ENCODE data around the gene PKDCC. TPM values are rescaled to one million over a fixed set of nuclear protein-coding genes. Genes with fewer than 3 reads are reported as not detected.

PKDCC gene
- total RNA-seq, 1 donor from 2014 or later = not detected

GRCh38 chr2:42092084-42092996 lies 44.5 kb downstream of the PKDCC start:
- Mint-ChIP-seq H3K27me3 (no peaks in the 10 kb centered on the region), H3K36me3 (ENCODE audit: low read depth) (no peaks in the 10 kb centered on the region), H3K27ac (no peak overlapping the region), H3K9me3 (no peaks in the 10 kb centered on the region), H3K4me1 (peaks cover 15% of the 10 kb centered on the region), H3K4me3 (no peak overlapping the region)
- ATAC-seq (ENCODE audit: low read depth) (no peak), DNase-seq (no peak)
- intact Hi-C loops (cut with micrococcal nuclease) = loop anchor here (10.0 kb wide), 1 partner anchor 572 kb away; no protein-coding TSS in a partner anchor
- TF ChIP-seq, protein P1, sequence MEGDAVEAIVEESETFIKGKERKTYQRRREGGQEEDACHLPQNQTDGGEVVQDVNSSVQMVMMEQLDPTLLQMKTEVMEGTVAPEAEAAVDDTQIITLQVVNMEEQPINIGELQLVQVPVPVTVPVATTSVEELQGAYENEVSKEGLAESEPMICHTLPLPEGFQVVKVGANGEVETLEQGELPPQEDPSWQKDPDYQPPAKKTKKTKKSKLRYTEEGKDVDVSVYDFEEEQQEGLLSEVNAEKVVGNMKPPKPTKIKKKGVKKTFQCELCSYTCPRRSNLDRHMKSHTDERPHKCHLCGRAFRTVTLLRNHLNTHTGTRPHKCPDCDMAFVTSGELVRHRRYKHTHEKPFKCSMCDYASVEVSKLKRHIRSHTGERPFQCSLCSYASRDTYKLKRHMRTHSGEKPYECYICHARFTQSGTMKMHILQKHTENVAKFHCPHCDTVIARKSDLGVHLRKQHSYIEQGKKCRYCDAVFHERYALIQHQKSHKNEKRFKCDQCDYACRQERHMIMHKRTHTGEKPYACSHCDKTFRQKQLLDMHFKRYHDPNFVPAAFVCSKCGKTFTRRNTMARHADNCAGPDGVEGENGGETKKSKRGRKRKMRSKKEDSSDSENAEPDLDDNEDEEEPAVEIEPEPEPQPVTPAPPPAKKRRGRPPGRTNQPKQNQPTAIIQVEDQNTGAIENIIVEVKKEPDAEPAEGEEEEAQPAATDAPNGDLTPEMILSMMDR (IDR thresholded peaks at IDR 0.05) = no peak
- ChIA-PET POLR2A (interaction anchor here (0.8 kb wide), 1 partner anchor 10 kb away, joined by 3 read pairs; no protein-coding TSS in a partner anchor), CTCF (interaction anchor here (1.0 to 12.3 kb wide), 7 partner anchors 104 to 239 kb away, joined by 3 to 312 read pairs (median 4); no protein-coding TSS in a partner anchor)

DNA sequence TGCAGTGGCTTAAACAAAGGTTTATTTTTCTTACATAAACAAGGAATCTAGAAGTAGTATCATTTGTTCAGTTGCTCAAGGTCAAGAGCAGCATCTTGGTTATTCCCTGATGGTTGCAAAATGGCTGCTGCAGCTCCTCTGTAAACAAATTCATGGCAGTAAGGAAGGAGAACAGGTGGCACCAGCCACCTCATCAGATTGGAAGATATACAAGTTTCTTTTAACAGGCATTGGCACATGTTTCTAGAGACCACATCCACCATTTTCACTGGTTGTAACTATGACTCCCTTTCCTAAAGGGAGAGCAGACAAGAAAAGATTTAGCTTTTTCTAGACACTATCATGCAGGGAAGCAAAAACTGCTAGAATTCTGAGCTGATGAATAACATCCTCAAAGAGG lies 46.3 kb downstream of the PKDCC start:
- Mint-ChIP-seq H3K27me3 (no peaks in the 10 kb centered on the region), H3K36me3 (ENCODE audit: low read depth) (no peaks in the 10 kb centered on the region), H3K4me1 (peaks cover 33% of the 10 kb centered on the region), H3K4me3 (no peak overlapping the region), H3K9me3 (no peaks in the 10 kb centered on the region), H3K27ac (no peak overlapping the region)
- DNase-seq (no peak), ATAC-seq (ENCODE audit: low read depth) (no peak)
- ChIA-PET CTCF (interaction anchor here (0.7 to 5.8 kb wide), 12 partner anchors 8 to 235 kb away, joined by 3 to 104 read pairs (median 7); no protein-coding TSS in a partner anchor), POLR2A (no interaction called here)
- TF ChIP-seq, protein P1 (IDR thresholded peaks at IDR 0.05) = no peak
- intact Hi-C loops (cut with micrococcal nuclease) = loop anchor here (10.0 kb wide), 1 partner anchor 571 kb away; no protein-coding TSS in a partner anchor

GRCh38 chr2:42095923-42096408 lies 48.1 kb downstream of the PKDCC start:
- Mint-ChIP-seq H3K9me3 (no peaks in the 10 kb centered on the region), H3K27me3 (no peaks in the 10 kb centered on the region), H3K36me3 (ENCODE audit: low read depth) (no peaks in the 10 kb centered on the region), H3K27ac (no peak overlapping the region), H3K4me1 (peaks cover 49% of the 10 kb centered on the region), H3K4me3 (no peak overlapping the region)
- POLR2A ChIA-PET = interaction anchor here (1.0 kb wide), 1 partner anchor 98 kb away, joined by 3 read pairs; no protein-coding TSS in a partner anchor
- DNase-seq (peak; percentile 45), ATAC-seq (ENCODE audit: low read depth) (peak; percentile 30)
- intact Hi-C loops (cut with micrococcal nuclease) = loop anchor here (1.0 to 10.0 kb wide), 5 partner anchors 100 to 569 kb away; partner anchors contain the start of gene KCNG3
- CTCF ChIA-PET = interaction anchor here (0.8 to 5.8 kb wide), 31 partner anchors 10 to 233 kb away, joined by 3 to 104 read pairs (median 6); no protein-coding TSS in a partner anchor
- TF ChIP-seq, protein P1 (IDR thresholded peaks at IDR 0.05) = peak; percentile 31

DNA sequence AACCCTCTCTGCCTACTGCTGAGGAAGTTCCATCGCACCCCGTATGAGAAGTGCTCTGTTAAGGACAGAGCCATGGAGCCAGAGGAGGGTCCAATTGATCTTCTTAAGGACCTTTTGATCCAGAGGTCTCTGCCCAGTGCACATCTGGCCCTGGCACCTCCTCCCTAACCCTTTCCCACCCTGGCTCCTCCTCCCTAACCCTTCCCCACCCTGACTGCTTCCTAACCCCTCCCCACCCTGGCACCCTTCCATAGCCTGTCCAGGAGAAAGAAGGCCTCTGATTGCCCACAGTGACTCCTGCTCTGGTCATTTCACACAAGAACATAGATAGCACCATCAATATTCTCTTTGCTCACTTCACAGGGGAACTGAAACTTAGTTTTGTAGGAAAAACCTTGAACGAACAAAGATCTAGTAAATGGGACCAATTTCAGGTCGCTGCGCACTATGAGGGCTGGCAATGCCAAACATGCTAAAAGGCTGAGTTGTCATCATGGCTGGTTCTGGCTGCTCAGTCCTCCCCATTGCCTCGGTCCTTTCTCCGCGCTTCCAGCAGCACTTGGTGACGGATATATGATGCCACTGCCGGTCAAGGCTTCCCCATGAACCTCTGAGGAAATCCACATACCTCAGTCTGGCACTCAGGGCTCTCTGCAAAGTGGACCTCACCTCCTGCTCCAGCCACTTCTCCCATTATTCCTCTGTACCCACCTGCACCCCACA lies 49.2 kb downstream of the PKDCC start:
- peaks cover 55% of the 10 kb centered on the region for H3K4me1 Mint-ChIP-seq
- CTCF ChIA-PET = interaction anchor here (0.8 to 5.8 kb wide), 28 partner anchors 9 to 232 kb away, joined by 3 to 104 read pairs (median 6); no protein-coding TSS in a partner anchor

More for the DNA sequence above, 49.2 kb downstream of the PKDCC start:
- no peaks in the 10 kb centered on the region for H3K27me3 Mint-ChIP-seq
- ATAC-seq (ENCODE audit: low read depth) (no peak), DNase-seq (no peak)
- TF ChIP-seq, protein P1 (IDR thresholded peaks at IDR 0.05) = no peak
- no peak overlapping the region for H3K4me3 Mint-ChIP-seq
- POLR2A ChIA-PET = interaction anchor here (0.6 to 1.1 kb wide), 4 partner anchors 9 to 100 kb away, joined by 3 to 4 read pairs (median 3); no protein-coding TSS in a partner anchor
- no peaks in the 10 kb centered on the region for H3K36me3 Mint-ChIP-seq (ENCODE audit: low read depth)
- intact Hi-C loops (cut with micrococcal nuclease) = loop anchor here (1.0 to 10.0 kb wide), 5 partner anchors 99 to 568 kb away; partner anchors contain the start of gene KCNG3
- H3K27ac Mint-ChIP-seq = peak overlapping the region; percentile 63
- no peaks in the 10 kb centered on the region for H3K9me3 Mint-ChIP-seq

Measured in activated B cell treated with CpG ODN at 0.5 μM for 24 hours (primary cell).